Stimulated activated CD4-positive, alpha-beta T cell treated with anti-CD3 and anti-CD28 coated beads, Interleukin-2, amount 100 ng/mL, for 48 hours (primary cell): Measurements from ENCODE around the gene KANSL2.
A peak's percentile ranks its signal among the peaks of the same experiment; 100 is the strongest.
"Not testable (repeated sequence)": the region's sequence is repeated elsewhere in the genome, so short reads cannot be mapped to it uniquely, and the experiment has no call there.

Experiments used
- DNase-seq, 2 donors: peaks; one replicate each; pipeline ENCODE4 v3.0.0-alpha.2; 2020

KANSL2 gene

GRCh38 chr12:48681710-48682532 lies at the start of gene KANSL2:
Gene KANSL2 (minus strand): TSS chr12:48682238. CDS start chr12:48681632, 606 bp downstream.
- peak; percentile 91 to 95 for DNase-seq

GRCh38 chr12:48728807-48729206 lies 46.8 kb upstream of the KANSL2 start:
- no peak for DNase-seq

- DNase-seq = not testable (repeated sequence)
These were observed 38.7 kb upstream of the KANSL2 start for GRCh38 chr12:48720737-48721136.

- not testable (repeated sequence) for DNase-seq
These were observed 38.1 kb upstream of the KANSL2 start for GRCh38 chr12:48720171-48720570.

GRCh38 chr12:48719002-48719401 lies 37.0 kb upstream of the KANSL2 start:
- not testable (repeated sequence) for DNase-seq

- DNase-seq = no peak
These were observed 35.2 kb upstream of the KANSL2 start for GRCh38 chr12:48717252-48717695.

- DNase-seq = peak; percentile 98
These were observed 34.6 kb upstream of the KANSL2 start, which contains the start of gene CCNT1 for GRCh38 chr12:48716493-48717251. Gene CCNT1 (minus strand): TSS chr12:48716707. CDS start chr12:48716675, 32 bp downstream.

GRCh38 chr12:48716168-48716492 lies 34.1 kb upstream of the KANSL2 start:
- no peak for DNase-seq

GRCh38 chr12:48712209-48712608 lies 30.2 kb upstream of the KANSL2 start:
- DNase-seq = no peak

GRCh38 chr12:48698822-48699221 lies 16.8 kb upstream of the KANSL2 start:
- not testable (repeated sequence) for DNase-seq

GRCh38 chr12:48696626-48697025 lies 14.6 kb upstream of the KANSL2 start:
- DNase-seq = no peak

- no peak for DNase-seq
These were observed 13.8 kb upstream of the KANSL2 start for GRCh38 chr12:48695859-48696258.

- no peak for DNase-seq
These were observed 12.0 kb upstream of the KANSL2 start for GRCh38 chr12:48694038-48694437.

GRCh38 chr12:48693572-48693971 lies 11.5 kb upstream of the KANSL2 start:
- no peak for DNase-seq

GRCh38 chr12:48691826-48692487 lies 9.9 kb upstream of the KANSL2 start:
- no peak for DNase-seq

- no peak for DNase-seq
These were observed 9.0 kb upstream of the KANSL2 start for GRCh38 chr12:48690990-48691389.

GRCh38 chr12:48690436-48690835 lies 8.4 kb upstream of the KANSL2 start:
- DNase-seq = no peak

GRCh38 chr12:48688836-48689235 lies 6.8 kb upstream of the KANSL2 start:
- no peak for DNase-seq

GRCh38 chr12:48687592-48687991 lies 5.6 kb upstream of the KANSL2 start:
- no peak for DNase-seq

- DNase-seq = no peak
These were observed 4.7 kb upstream of the KANSL2 start for GRCh38 chr12:48686615-48687334.

GRCh38 chr12:48686037-48686595 lies 4.1 kb upstream of the KANSL2 start:
- DNase-seq = no peak

GRCh38 chr12:48683534-48683933 lies 1.5 kb upstream of the KANSL2 start:
- no peak for DNase-seq
